ENCODE measurements around the gene PEX1. TPM values are rescaled to one million over a fixed set of nuclear protein-coding genes. Genes with fewer than 3 reads are reported as not detected.

Gene PEX1
- total and polyA plus RNA-seq, 2 of the 4 experiments (the other 2 are of a cell fraction): 8.1 to 12.7 TPM

GRCh38 chr7:92466682-92467081, 61.6 kb downstream of the PEX1 start:
- TF ChIP-seq CHD1 (IDR thresholded peaks at IDR 0.05; ENCODE audit: low read depth, low read length): no peak
- no peak for TF ChIP-seq CEBPB (IDR thresholded peaks at IDR 0.05; ENCODE audit: low read depth, low read length)
- TF ChIP-seq RAD21 (IDR thresholded peaks at IDR 0.05; ENCODE audit: low read length): no peak
- TF ChIP-seq MAZ (IDR thresholded peaks at IDR 0.05; ENCODE audit: borderline replicate concordance, low read depth, low read length): no peak
- no peak for TF ChIP-seq POLR2A (IDR thresholded peaks at IDR 0.05; ENCODE audit: low read depth, low read length)
- TF ChIP-seq CTCF (conservative IDR thresholded peaks at IDR 0.05; ENCODE audit: low read depth, low read length): no peak
- TF ChIP-seq FOS (IDR thresholded peaks at IDR 0.05; ENCODE audit: low read depth, low read length): no peak
- TF ChIP-seq USF2 (IDR thresholded peaks at IDR 0.05; ENCODE audit: low read depth, low read length): no peak
- Histone ChIP-seq H4K5ac (ENCODE audit: low read depth, low read length) (no peak overlapping the region), H2AFZ (replicated peaks; ENCODE audit: low read length, poor library complexity) (no peak overlapping the region), H3K4ac (ENCODE audit: low read depth, low read length) (no peak overlapping the region), H2BK15ac (ENCODE audit: low read depth, low read length) (no peak overlapping the region), H3K9me3 (ENCODE audit: control insufficient read depth, insufficient read depth, low read length) (no peaks in the 10 kb centered on the region), H3K27me3 (ENCODE audit: control insufficient read depth, insufficient read depth, low read length) (no peaks in the 10 kb centered on the region), H3K79me1 (ENCODE audit: low read depth in 1 of 2, low read length in 2 of 2) (no peaks in the 10 kb centered on the region), H4K91ac (ENCODE audit: insufficient read depth, low read depth, low read length) (no peak overlapping the region), H4K8ac (ENCODE audit: low read depth in 2 of 2, low read length in 2 of 2) (no peak overlapping the region), H3K18ac (ENCODE audit: low read depth, low read length) (no peak overlapping the region), H2BK120ac (ENCODE audit: low read depth, low read length) (no peak overlapping the region), H3K14ac (replicated peaks; ENCODE audit: low read depth, low read length) (no peak overlapping the region), H2AK9ac (replicated peaks; ENCODE audit: low read depth, low read length, poor library complexity) (no peak overlapping the region), H3K27ac (ENCODE audit: insufficient read depth, low read length) (no peak overlapping the region), H3K4me1 (ENCODE audit: control insufficient read depth, insufficient read depth, low read length) (no peaks in the 10 kb centered on the region), H3K9ac (ENCODE audit: low read depth, low read length) (no peak overlapping the region), H3K36me3 (ENCODE audit: control insufficient read depth, insufficient read depth, low read length) (peaks cover 1% of the 10 kb centered on the region; the same call in 1 of the 2 replicates), H3K4me3 (ENCODE audit: insufficient read depth, low read depth, low read length) (no peak overlapping the region), H3K56ac (ENCODE audit: extremely low read depth, insufficient read depth, low read length) (no peak overlapping the region), H4K20me1 (ENCODE audit: insufficient read depth, low read length) (no peaks in the 10 kb centered on the region), H2AK5ac (ENCODE audit: low read depth, low read length) (no peak overlapping the region), H2BK20ac (ENCODE audit: low read depth, low read length) (no peak overlapping the region), H3K4me2 (ENCODE audit: low read depth, low read length) (no peak overlapping the region), H3K23ac (ENCODE audit: low read depth, low read length) (no peak overlapping the region), H2BK5ac (ENCODE audit: low read depth, low read length, poor library complexity, severe bottlenecking) (no peak overlapping the region), H3K9me1 (ENCODE audit: insufficient read depth, low read length) (peaks cover 2% of the 10 kb centered on the region; the same call in 1 of the 2 replicates)
- ChIA-PET POLR2A (ENCODE audit: unreplicated experiment) (no interaction called here), CTCF (no interaction called here)
- intact Hi-C loops (cut with micrococcal nuclease): no loop called here
- no CpG with 5 or more reads among the region's 2 CpGs for WGBS, 2 experiments (ENCODE audit: extremely low coverage in 2 of 2, insufficient read length in 1 of 2)
- dilution Hi-C loops (cut with HindIII; ENCODE audit: low sequenced_read_pairs, unreplicated experiment): no loop called here
- BruUV-seq (replicated peaks): no TSS peak
- ATAC-seq (ENCODE audit: low read depth) (no peak), DNase-seq (no peak)
- in situ Hi-C loops (cut with MboI; ENCODE audit: low sequenced_read_pairs): no loop called here

All from IMR-90 (cell line).